ENCODE measurements around the gene TRA2B.

TRA2B gene

DNA sequence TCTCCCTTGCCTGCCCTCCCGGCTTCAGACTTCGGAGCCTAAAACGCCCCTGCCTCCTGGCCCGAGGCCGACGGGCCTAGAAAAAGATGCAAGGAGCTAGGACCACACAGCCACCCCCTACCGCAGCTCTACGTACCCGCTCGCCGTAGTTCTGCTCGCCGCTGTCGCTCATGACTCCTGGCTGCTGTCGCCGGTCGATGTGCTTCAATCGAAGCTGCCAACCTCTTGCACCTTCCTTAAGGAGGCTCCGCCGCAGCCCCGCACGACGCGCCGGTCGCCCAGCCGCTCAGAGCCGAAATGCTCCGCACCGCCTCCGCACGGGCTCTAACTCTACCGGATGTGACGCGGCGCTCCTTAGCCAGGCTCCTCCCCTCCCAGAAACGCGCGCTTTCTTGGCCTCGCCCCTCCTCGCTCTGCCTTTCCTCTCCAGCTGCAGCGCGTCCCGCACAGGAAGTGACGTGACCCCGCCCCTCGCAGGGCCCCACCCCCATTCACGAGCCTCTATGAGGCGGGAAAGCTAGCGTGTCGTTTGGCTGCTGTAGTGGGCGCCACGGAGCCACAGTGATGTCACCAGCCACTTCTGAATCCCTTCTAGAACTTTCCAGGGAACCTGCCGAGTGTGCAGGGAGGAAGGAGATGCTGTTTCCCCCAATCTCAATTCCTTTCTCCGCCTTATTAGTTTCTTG lies at the start of gene TRA2B:
Gene TRA2B, minus strand, starts transcription at position 326 of the 686 bp plus-strand sequence. Its CDS starts 154 bp downstream, at position 172.
- peak; percentile 97 for DNase-seq

DNA sequence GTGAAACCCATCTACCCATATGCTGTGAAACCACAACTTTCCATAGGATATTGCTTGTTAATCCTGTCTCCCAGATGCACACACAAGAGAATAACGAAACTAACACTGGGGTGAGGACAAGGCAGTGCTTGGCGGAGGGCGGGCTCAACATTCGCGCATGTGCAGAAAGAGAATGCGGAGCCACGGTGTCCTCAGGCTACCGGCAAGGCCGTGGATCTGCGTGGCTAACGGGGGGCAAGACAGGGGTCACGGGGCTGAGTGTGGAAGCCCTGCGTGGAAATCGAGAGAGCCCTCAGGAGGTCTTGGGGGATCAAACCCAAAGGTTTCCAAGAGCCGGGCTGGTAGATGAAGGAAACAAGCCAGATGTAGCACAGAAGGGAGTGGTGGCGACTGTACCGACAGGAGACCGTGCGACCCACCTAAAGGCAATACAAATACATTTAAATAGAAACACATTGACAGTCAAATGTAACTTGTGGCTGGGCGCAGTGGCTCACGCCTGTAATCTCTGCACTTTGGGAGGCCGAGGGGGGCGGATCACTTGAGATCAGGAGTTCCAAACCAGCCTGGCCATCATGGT lies 48.5 kb upstream of the TRA2B start:
- no peak for DNase-seq

DNA sequence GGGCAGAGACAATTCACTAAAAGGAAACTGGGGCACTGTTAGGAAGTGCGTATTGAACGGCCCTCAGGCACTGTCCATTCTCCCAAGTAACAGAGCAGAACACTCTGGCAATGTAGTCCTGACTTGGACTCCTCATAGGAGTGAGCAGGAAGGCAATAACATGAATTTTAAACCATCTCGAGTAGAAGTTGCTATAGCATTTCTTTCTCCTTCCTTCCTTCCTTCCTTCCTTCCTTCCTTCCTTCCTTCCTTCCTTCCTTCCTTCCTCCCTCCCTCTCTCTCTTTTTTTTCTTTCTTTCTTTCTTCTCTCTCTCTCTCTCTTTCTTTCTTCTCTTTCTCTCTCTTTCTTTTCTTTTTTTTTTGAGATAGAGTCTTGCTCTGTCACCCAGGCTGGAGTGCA lies 46.4 kb upstream of the TRA2B start:
- no peak for DNase-seq

DNA sequence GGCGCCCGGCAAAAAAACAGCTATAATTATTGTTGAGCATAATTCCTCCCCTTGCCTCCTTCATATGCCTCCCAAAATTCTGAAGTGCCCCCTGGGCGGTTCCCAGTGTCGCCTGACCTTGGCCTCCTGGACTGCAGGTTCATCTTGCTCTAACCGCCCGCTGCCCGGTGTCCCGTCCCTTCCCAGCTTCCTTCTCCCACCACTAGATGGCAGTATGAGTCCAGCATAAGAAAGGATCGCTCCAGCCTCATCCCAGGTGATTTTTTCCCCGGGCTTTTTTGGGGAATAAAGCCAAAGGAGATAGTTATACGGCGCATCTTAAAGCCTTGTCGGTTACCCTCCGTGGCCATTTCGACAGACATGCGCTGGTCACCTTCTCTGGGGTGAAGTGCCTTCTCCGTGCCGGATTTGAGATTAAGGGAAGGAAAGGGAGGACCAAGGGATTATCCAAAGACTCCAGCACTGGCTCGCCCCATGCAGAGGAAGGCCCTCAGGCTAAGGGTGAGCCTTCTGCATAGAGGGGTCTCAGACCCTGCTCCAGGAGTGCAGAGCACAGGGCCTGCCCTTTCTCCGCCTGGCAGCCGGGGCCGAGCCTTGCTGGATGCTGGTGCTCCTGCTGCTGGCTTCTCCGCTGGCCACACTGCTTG lies 45.8 kb upstream of the TRA2B start:
- DNase-seq, result peak; percentile 60

DNA sequence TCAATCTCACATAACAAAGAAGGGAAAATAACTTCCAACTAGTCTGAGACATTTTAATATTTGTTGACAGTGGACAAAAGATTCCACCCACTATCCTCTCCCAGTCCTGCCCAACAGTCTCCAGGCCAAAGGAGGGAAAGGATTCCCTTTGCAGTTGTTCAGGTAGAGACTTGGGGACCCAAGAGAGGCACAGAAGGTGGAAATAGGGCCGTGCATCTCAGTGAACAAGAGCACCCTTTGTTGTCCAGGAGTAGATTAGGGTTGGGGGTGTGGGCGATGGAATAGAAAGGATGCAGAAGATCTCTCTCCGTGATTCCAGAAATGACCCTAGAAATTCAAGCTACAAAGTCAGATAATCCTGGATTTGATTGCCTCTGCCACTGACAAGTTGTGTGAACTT lies 44.8 kb upstream of the TRA2B start:
- no peak for DNase-seq

DNA sequence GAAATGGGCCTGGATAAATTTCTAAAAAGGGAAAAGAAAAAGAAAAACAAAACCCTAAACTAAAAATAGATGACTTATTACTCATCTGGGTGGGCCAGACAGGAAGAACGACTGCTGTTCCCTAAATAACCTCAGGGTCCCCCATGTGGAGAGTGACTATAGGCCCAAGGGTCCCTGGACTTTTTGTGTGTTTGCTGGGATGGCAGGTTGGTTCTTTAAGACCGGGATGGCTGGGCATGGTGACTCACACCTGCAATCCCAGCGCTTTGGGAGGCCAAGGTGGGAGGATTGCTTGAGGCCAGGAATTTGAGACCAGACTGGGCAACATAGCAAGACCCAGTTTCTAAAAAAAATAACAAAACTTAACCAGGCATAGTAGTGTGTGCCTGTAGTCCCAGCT lies 43.8 kb upstream of the TRA2B start:
- DNase-seq, result no peak

DNA sequence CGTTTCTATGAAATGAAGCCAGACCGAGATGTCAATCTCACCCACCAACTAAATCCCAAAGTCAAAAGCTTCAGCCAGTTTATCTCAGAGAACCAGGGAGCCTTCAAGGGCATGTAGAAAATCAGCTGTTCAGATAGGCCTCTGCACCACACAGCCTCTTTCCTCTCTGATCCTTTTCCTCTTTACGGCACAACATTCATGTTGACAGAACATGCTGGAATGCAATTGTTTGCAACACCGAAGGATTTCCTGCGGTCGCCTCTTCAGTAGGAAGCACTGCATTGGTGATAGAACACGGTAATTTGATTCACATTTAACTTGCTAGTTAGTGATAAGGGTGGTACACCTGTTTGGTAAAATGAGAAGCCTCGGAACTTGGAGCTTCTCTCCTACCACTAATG lies 41.9 kb upstream of the TRA2B start:
- DNase-seq, result no peak

DNA sequence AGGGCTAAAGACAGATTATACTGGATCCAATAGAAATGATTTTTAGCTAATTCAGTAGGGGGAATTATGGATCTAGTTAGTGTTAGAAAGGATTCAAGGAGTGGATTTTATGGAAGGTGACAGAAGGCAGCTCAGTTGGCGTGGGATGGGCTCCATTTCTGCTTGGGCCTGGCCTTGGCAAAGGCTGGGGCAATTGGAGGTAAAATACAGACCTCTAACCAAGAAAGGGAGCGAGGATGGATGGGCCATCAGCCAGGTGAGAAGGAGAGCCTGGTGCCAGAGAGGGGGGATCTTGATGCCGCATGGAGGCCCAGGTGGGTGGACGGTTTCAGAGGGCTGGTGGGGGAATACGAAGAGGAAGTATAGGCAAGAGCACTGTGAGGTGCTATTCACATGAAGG lies 40.7 kb upstream of the TRA2B start:
- no peak for DNase-seq

DNA sequence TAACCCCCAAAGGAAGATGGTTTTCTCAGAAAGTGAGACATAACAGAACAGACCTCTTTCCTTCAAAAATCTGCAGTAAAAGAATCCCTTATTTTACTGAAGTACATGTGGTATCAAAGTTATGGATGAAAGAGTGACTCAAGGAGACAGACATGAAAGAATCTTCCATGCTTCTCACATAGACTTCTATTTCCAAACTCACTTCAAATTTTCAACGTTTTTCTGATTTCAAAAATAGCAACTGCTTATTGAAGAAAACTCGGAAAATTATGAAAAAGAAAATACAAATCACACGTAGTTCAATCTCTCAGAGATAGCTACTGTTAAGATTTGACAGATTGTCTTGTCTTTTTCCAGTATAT lies 39.8 kb upstream of the TRA2B start:
- no peak for DNase-seq

DNA sequence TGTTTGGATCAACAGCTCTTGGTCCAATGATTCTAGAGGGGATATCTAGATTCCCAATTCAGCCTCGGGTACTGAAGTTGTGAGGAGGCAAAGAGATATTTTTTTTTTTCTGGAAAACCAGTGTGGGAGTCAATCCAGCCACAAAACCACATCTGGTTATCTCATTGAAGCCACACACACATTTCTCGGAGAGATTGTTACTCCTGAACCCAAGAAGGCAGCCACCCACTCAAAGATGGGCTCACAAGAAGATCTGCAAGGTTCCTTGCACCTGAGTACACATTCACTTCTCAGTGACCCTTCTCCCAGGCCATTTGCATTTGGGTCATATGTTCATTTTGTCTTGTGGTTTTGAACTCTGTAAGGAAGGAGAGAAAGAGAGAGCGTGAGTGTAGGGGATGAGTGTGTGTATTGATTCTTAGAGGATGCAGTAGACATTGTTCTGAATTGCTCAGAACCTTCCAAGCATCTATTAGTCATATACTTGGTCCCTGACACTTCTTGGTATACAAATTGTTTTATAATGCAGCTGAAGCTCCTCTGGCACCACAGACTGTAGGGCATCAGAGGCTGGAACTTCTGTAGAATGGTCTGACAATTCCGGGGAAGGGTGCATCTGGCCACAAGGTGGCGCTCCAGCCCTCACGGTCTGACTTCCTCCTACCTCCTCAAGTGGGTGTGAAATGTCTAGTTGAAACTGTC lies 39.3 kb upstream of the TRA2B start:
- peak; percentile 21 for DNase-seq

DNA sequence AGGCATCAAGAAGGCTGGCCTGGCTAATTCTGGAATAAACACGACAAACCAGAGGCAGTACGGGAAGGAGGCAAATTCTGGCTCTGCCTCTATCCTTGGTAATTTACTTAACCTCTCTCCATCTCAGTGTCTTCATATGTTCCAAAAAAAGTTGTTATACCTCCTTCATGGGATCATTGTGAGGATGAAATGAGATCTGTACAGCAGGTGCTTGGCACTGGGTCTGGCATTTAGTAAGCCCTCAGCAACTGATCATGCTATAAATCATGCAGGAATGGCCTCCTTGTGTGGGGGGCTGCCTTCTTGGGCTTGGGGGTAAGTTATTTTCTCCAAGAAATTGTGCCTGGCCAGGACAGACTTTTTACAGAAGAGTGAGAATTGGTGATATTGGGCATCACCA lies 38.3 kb upstream of the TRA2B start:
- DNase-seq, result no peak

DNA sequence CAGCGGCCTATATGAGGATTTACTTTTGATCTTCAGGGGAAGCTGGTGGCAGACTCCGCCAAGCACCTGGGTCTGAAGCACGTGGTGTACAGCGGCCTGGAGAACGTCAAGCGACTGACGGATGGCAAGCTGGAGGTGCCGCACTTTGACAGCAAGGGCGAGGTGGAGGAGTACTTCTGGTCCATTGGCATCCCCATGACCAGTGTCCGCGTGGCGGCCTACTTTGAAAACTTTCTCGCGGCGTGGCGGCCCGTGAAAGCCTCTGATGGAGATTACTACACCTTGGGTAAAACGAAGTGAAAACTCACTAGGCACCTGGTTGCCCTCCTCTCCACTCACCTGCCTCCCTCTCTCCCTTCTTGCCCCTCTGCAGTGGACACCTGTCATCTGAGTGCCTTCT lies 33.8 kb upstream of the TRA2B start:
- no peak for DNase-seq

DNA sequence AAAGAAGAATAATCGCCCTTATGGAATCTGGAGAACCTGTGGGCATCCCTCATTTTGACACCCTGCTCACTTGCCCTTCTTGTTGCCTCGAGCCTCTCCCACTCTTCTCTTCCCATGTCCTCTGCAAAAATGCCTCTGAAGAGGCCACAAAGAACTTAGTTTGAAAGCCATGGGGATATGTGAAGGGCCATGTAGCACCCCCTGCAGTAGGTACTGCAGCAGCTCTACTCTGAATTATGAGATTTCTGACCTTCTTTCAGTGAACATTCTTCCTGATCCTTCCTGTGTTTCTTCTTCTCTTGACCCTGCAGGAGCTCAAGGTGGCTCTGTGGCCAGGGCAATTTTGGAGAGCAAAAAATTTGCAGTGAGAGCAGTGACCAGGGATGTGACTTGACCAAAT lies 30.4 kb upstream of the TRA2B start:
- DNase-seq, result no peak

DNA sequence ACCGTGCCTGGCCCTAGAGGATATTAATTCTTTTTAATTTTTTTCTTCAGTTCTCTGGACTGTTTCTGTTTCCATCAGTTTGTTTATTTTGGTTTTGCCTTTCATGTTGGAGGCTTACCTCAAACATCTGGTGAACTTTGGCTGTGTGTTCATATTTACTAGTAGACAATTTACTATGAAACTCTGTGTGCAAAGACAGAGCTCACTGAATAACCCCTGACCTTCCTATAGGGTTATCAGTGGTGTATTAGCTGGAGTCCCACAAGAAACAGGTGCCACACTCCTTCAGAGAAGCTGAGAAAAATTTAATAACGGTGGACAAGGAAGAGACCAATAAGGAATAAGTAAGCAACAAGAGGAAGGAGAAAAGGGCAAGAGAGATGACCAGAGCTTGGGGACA lies 28.8 kb upstream of the TRA2B start:
- DNase-seq, result no peak

DNA sequence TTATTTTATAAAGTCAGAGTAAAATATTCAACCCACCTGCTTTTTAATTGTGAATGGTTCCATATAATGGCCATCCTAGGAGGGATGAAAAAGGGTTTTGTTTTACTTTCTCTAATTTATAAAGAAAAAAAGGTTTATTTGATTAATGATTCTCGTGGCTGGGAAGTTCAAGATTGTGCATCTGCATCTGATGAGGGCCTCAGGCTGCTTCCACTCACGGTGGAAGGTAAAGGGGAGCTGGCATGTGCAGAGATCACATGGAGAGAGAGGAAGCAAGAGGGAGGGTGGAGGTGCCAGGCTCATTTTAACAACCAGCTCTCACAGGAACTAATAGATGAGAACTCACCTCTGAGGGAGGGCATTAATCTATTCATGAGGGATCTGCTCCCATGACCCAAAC lies 27.7 kb upstream of the TRA2B start:
- DNase-seq, result no peak

DNA sequence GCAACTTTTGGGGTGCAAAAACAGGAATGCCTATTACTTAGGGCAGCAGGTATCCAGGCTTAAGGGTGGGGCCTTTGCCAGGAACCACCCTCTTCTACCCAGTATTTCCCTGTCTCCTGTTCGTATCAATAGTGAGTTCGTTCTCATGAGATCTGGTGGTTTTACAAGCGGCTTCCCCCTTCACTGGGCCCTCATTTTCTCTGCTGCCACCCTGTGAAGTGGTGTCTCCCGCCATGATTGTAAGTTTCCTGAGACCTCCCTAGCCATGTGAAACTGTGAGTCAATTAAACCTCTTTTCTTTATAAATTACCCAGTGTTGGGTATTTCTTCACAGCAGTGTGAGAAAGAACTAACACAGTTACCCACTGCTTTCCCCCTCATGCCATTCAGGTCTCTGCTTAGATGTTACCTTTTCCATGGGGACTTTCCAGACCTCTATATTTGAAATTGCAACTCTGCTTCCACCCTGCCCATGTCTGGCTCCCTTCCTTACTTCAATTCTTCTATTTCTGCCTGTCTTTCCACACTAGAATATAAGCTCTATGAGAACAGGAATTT lies 23.9 kb upstream of the TRA2B start:
- DNase-seq, result no peak

DNA sequence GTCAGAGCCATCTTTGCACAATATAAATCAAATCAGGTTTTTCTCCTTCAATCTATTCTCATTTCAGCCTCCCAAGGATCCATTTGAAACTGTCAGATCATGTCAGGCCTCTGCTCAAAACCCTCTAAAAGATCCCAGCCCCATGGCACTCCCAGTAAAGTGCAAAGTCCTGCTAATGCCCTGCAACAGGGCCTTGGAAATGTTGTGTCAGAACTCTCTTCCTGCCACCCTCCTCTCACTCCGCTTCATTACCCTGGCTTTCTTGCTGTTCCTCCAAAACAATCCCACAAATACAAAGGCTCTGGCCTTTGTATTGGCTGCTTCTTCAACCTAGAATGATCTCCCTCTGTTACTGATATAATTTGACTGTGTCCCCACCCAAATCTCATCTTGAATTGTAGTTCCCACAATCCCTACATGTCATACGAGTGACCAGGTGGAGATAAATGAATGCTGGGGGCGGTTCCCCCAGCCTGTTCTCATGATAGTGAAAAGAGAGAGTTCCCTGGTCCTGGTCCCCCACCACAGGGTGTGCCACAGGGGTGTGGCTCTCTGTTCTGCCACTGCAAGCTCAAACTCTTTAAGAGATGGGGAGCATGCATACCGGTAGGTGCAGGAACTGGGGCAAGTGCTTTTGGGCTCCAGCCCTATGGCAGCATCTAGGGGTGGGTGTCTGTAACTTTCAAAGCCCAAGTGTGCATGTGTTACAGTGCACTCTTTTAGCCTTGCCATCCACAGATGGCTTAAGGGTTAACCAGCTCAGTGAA lies 22.9 kb upstream of the TRA2B start:
- no peak for DNase-seq

DNA sequence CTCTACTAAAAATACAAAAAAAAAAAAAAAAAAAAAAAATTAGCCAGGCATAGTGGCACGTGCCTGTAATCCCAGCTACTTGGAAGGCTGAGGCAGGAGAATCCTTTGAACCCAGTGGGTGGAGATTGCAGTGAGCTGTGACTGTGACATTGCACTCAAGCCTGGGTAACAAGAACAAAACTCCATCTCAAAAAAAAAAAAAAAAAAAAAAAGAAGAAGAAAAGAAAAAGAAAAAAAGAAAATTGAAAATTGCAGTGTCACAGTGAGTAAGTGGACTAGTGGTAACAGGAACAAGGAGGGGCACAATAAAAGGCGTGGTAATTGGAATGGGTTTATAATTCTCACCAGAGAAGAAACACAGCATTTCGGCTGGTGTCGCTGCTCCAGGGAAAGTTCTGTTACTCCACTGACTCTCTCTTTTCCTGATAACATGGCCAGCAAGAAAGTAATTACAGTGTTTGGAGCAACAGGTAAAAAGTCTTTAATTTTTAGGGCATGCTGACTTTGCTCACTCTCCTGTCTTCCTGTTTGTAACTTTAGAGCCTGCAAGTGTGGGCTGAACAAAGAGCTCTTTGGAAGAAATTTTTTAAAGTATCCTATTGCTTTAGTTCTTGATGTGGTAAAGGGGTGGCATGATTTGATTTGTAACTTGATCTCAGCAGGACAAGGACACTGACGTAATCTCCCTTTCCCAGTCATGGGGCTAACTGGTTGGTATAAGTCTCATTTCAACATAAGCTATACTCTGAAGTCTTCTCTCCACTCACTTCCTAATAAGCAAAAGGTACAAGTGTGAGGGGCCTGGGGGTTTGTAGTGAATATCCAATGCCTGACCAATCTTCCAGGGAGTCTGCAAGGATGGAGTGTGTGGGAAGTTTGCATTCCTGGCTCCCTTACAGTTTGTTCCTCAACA lies 22.1 kb upstream of the TRA2B start:
- no peak for DNase-seq

DNA sequence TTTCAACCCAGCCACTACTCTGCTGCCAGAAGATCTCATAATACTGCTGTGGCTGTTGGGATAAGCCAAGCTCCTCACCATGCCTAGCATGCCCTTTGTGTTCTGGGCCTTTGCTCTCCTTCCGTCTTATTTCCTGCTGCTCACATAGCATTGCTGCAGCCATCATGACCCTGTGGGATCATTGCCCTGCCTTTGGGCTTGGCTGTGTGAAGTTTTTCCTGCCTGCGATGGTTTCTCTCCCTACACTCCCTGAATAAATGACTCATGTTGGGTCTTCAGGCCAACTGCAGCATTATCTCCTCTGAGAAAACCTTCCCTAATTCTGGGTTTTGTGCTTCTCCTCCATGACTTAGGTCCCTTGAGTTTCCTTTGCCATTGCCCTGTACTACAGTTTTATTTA lies 20.8 kb upstream of the TRA2B start:
- DNase-seq, result no peak

DNA sequence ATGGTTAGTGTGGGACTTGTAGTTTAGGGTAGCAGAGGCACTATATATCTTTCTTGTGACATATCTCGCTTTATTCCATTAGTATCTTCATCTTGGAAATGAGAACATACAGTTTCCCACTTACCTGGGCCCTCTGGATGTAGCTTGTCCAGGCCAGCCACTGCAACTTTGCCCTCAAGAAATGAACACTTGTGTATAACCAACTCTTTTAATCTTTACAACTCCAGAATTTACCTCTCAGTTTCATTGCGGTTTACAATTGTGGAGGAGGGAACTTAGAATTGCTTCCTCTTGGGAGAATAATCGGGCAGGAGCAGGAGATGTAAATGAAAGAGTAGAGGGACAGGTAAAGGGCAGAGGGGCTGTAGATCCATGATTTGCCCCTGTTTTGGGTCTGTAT lies 18.4 kb upstream of the TRA2B start:
- no peak for DNase-seq

DNA sequence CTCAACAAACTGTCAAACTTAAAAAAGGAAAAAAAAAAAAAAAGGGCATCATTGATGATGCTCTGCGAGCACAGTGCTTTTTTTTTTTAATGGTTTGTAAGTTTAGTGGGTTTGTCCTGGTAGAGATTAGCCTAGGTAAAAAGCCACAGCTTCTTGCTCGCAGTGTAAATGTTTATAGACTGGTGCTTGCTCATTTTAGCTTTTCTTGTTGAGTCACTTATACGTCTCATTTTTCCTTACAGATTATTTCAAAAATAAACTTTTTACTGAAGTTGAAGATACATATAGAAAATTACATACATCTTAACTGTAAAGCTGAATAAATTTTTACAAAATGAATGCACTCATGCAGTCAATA lies 16.5 kb upstream of the TRA2B start:
- no peak for DNase-seq

DNA sequence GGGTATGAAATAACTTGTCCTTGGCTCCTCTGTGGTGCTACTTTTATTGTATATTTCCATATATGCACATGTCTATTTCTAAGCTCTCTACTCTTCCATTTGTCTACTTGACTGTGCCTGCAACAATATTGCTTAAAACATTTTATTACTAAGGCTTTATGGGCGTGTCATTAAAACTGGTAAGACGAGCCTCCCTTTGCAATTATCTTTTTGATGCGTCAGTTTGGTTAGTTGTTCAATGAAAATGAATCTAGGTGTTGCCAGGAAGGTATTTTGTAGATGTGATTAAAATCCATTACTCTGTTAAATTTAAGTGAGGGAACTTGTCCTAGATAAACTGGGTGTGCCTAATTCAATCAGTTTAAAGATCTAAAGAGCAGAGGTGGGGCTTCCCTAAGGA lies 12.9 kb upstream of the TRA2B start:
- DNase-seq, result no peak
